AG08396 (cell line): Measurements from ENCODE around the gene ZFP64.
"Not testable (repeated sequence)": the region's sequence is repeated elsewhere in the genome, so short reads cannot be mapped to it uniquely, and the experiment has no call there.

Experiments used
- DNase-seq: peaks from one replicate; pipeline ENCODE4 v3.0.0; 2012; ENCODE audit warnings: low spot score, mixed read lengths

The ZFP64 gene

DNA sequence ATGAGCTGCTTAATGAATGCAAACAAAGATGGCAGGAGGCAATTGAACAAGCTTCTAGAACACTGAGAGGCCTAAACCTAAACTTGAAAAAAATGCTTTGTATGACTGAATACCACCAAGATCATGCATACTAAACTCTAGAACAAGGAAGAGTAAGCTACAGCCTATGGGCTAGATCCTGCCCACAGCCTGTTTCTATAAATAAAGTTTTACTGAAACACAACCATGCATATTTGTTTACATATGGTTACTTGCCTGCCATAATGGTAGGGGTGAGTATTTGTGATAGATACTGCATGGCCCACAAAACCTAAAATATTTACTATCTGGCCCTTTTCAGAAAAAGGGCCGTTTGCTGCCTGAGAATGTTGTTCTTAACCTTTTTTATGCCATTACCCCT lies 37.0 kb downstream of the ZFP64 start:
- no peak for DNase-seq

- no peak for DNase-seq
Measured at GRCh38 chr20:52153896-52154295, 37.7 kb downstream of the ZFP64 start.

DNA sequence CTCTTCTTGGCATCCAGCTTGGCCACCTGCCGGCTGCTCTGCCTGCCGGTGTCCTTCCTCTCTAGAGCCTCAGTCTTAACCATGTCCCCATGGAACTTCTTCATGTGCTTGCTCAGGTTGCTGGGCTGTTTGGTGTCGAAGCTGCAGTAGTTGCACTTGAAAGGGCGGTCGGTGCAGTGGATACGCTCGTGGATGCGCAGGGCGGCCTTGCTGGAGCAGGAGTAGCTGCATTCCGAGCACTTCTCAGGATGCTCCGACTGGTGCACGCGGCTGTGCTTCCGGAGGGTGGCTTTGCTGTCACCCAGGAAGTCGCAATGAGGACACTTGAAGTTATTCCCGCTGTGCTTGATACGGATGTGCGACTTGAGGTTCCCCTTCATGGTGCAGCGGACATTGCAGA lies 38.7 kb downstream of the ZFP64 start:
- no peak for DNase-seq

- no peak for DNase-seq
Measured at GRCh38 chr20:52152416-52152815, 39.2 kb downstream of the ZFP64 start.

DNA sequence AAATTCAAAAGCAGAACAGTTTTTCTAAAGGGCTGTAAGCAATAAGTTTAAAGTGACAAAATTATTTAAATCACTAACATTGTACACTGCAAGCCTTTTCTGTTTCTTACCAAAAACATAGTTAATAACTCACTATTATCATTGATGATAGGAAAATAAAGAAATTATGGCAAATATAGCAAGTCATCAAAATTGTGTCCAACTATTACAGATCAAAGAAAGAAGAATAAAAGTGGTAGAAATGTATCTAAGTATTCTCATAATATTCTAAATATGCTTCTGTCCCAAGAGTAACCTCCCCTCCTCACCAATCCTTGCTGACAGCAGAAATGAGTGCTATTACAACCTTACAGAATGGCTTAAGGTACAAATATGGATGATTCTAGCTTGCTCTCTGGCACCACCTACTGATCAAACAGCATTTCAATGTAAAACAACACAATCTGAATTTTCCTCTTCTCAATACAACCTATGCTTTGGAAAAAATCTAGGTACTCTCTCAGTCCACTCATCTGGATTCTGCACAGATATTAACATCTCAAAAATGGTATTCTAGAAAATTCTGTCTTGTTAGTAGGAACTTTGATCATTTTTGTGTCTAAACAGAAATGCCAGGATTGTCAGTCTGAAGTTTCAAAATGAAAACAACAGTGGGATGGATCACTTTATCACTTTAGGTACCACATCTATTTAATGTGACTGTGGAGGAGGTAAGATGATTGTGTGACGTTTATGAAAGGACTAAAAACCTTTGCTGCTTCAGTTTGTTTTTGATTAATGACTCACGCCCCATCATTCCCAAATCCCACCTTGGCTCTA lies 40.9 kb downstream of the ZFP64 start:
- peak; percentile 71 for DNase-seq

- no peak for DNase-seq
Measured at GRCh38 chr20:52145587-52145986, 46.0 kb downstream of the ZFP64 start.

DNA sequence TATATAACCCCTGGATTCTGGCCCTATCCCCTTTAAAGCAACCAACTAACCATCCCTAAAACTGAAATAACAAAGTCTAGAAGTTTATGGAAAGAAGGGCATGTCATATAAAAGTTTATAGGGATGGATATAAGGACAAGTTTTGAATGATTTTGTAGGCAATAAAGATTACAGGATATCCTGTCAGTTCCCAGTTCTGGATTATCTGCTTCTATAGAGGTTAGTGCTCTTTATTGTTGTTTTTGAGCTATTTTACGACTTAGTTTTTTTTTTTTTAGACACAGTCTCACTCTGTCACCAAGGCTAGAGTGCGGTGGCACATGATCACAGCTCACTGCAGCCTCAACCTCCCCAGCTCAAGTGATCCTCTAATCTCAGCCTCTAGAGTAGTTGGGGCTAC lies 48.3 kb downstream of the ZFP64 start:
- no peak for DNase-seq

GRCh38 chr20:52142757-52143156 lies 48.8 kb downstream of the ZFP64 start:
- no peak for DNase-seq

DNA sequence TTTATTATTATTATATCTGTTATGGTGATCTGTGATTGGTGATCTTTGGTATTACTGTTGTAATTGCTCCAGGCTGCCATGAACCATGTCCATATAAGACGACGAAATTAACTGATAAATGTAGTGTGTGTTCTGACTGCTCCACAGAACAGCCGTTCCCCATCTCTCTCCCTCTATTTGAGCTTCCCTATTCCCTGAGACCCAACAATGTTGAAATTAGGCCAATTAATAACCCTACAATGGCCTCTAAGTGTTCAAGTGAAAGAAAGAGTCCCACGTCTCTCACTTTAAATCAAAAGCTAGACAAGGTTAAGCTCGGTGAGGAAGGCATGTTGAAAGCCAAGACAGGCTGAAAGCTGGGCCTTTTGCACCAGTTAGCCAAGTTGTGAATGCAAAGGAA lies 51.6 kb downstream of the ZFP64 start:
- DNase-seq: no peak

DNA sequence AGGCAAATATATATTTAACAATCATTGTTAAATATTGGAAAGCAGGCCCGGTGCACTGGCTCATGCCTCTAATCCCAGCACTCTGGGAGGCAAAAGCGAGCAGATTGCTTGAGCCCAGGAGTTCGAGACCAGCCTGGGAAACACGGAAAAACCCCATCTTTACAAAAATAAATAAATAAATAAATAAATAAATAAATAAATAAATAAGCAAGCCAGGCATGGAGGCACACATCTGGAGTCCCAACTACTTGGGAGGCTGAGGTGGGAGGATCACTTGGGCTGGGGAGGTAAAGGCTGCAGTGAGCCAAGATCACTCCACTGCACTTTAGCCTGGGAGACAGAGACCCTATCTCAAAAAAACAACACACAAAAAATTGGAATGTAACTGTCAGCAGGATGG lies 53.7 kb downstream of the ZFP64 start:
- DNase-seq: no peak

GRCh38 chr20:52133714-52134113 lies 57.9 kb downstream of the ZFP64 start:
- not testable (repeated sequence) for DNase-seq

DNA sequence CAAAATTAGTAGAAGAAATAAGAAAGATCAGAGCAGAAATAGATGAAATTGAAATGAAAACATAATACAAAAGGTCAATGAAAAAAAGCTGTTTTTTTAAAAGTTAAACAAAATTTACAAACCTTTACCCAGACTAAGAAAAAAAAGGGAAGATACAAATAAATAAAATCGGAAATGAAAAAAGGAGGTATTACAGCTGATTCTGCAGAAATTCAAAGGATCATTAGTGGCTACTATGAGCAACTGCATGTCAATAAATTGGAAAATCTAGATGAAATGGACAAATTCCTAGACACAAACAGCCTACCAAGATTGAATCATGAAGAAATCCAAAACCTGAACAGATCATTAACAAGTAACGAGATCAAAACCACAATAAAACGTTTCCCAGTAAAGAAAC lies 59.2 kb downstream of the ZFP64 start:
- no peak for DNase-seq

DNA sequence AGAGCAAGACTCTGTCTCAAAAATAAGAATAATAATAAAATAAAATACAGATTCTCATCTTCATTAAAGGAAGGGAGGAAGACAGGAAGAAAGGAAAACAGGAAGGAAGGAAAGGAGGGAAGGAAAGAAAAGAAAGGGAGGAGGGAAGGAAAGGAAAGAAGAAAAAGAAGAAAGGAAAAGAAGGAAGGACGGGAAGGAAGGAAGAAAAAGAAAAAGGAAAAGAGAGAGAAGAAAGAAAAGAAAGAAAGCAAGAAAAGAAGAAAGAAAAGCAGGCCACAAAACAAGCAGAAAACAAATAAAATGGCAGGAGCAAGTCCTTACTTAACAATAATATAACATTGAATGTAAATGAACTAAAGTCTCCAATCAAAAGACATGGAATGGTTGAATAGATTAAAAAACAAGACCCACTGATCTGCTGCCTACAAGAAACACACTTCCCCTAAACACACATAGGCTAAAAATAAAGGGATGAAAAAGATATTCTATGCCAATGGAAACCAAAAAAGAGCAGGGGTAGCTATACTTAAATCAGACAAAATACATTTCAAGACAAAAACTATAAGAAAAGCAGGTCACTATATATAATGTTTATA lies 60.4 kb downstream of the ZFP64 start:
- no peak for DNase-seq

DNA sequence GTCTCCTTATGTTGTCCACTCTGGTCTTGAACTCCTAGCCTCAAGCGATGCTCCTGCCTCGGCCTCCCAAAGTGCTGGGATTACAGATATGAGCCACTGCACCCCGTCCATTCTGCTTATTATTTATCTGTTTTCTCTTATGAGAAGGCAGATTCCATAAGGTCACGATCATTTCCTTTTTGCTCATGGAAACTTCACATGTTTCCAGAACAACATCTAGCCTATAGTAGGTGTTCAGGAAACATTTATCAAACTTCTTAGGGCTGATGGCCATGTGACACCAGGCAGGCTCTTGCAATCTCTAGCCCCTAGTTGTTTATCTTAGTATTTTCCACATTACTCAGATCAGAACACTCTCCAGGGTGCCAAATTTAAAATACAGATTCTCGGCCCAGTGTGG lies 61.2 kb downstream of the ZFP64 start:
- DNase-seq: no peak

- no peak for DNase-seq
Measured at GRCh38 chr20:52129611-52130010, 62.0 kb downstream of the ZFP64 start.

- DNase-seq: no peak
Measured at GRCh38 chr20:52127309-52127708, 64.3 kb downstream of the ZFP64 start.

GRCh38 chr20:52124821-52125220 lies 66.8 kb downstream of the ZFP64 start:
- DNase-seq: no peak

- DNase-seq: no peak
Measured at GRCh38 chr20:52118696-52119095, 72.9 kb downstream of the ZFP64 start.

GRCh38 chr20:52118016-52118623 lies 73.5 kb downstream of the ZFP64 start:
- DNase-seq: no peak

DNA sequence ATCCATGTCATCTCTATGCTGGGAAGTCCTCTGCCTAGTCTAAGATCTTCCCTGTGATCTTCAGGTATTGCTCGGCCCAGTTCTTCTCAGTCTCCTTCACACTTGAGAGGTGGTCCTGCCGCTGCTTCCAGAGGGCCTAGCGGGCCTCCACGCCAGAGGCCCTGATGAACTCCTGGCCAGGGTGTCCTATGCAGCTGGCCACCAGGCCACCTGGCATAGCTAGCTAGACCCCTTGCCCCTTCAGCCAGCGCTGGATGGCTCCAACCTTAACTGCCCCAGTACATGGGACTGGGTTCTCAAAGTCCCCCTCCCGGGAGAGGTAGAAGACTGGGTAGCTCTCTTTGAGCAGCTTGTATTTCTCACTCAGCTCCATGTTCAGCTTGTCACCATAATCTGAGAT lies 81.1 kb downstream of the ZFP64 start:
- DNase-seq: no peak

GRCh38 chr20:52105442-52106422 lies 85.8 kb downstream of the ZFP64 start:
- DNase-seq: no peak
